CD4-positive, alpha-beta T cell (primary cell): Measurements from ENCODE around the gene BIRC6. TPM values are rescaled to one million over a fixed set of nuclear protein-coding genes. Genes with fewer than 3 reads are reported as not detected.

Experiments
- ATAC-seq: fragments of 200-7000 bp; cut with Tn5 transposase; one replicate; pipeline ENCODE4 v1.10.0; 2022; ENCODE audit warnings: mild to moderate bottlenecking; ENCODE audit not compliant: poor library complexity
- CTCF ChIA-PET: fragments of 350-600 bp; sonication (Branson Sonifier 250); formaldehyde crosslinking; loops from one replicate; lab custom pipeline; 2021; ENCODE audit warnings: antibody characterized with exemption, inconsistent platforms; lab: Charles Lee
- POLR2A ChIA-PET: fragments of 350-600 bp; sonication (Branson Sonifier 250); formaldehyde crosslinking; loops from one replicate; lab custom pipeline; 2021; ENCODE audit warnings: antibody characterized with exemption, inconsistent platforms; lab: Charles Lee
- DNase-seq, 14 experiments: peaks; one replicate each; pipeline ENCODE4 v3.0.0-alpha.2; 2013 to 2020; ENCODE audit warnings: mixed read lengths in 2 of 14
- H3K27ac ChIP-seq, 2 donors: one replicate each; pipeline versions ENCODE4 v1.5.1 to v1.7.0; 2013; ENCODE audit warnings: low read length in 2 of 2, low read depth in 1 of 2, mild to moderate bottlenecking in 1 of 2
- H3K27me3 ChIP-seq, 2 experiments: 1 replicate in 1 of 2; 2 replicates in 1 of 2; pipeline versions ENCODE4 v1.6.1 to v1.7.0; 2013; ENCODE audit warnings: low read length in 2 of 2, control low read depth in 1 of 2, mild to moderate bottlenecking in 1 of 2, moderate library complexity in 1 of 2; ENCODE audit not compliant: insufficient read depth in 2 of 2, control insufficient read depth in 1 of 2
- H3K36me3 ChIP-seq: one replicate; pipeline ENCODE4 v1.6.1; 2013; ENCODE audit warnings: low read length, control low read depth; ENCODE audit not compliant: insufficient read depth
- H3K4me1 ChIP-seq: one replicate; pipeline ENCODE4 v1.6.1; 2013; ENCODE audit warnings: low read length, control low read depth; ENCODE audit not compliant: insufficient read depth
- H3K4me3 ChIP-seq: one replicate; pipeline ENCODE4 v1.5.1; 2013; ENCODE audit warnings: mild to moderate bottlenecking, low read length, moderate library complexity
- H3K9me3 ChIP-seq, 2 experiments: 1 replicate in 1 of 2; 2 replicates in 1 of 2; pipeline versions ENCODE4 v1.6.1 to v1.7.0; 2013; ENCODE audit warnings: low read length in 2 of 2, mild to moderate bottlenecking in 2 of 2, control low read depth in 1 of 2, moderate library complexity in 1 of 2; ENCODE audit not compliant: control insufficient read depth in 1 of 2, insufficient read depth in 1 of 2
- H3K27ac Mint-ChIP-seq: one replicate; pipeline ENCODE4 v1.8.0; 2020; ENCODE audit warnings: mixed read lengths
- H3K27me3 Mint-ChIP-seq: one replicate; pipeline ENCODE4 v1.8.0; 2021; ENCODE audit warnings: mixed read lengths
- H3K36me3 Mint-ChIP-seq: one replicate; pipeline ENCODE4 v1.8.0; 2021; ENCODE audit warnings: low read depth, mixed read lengths
- H3K4me1 Mint-ChIP-seq: one replicate; pipeline ENCODE4 v1.8.0; 2021; ENCODE audit warnings: low read depth, mixed read lengths
- H3K4me3 Mint-ChIP-seq: one replicate; pipeline ENCODE4 v1.8.0; 2020; ENCODE audit warnings: mild to moderate bottlenecking, mixed read lengths
- H3K9me3 Mint-ChIP-seq: one replicate; pipeline ENCODE4 v1.8.0; 2020; ENCODE audit warnings: mixed read lengths
- CTCF ChIP-seq: fragments of 200-600 bp; IDR thresholded peaks from one replicate; pipeline ENCODE4 v1.8.0; 2022; ENCODE audit warnings: antibody characterized with exemption, mild to moderate bottlenecking
- intact Hi-C, 2 experiments: fragments of 100-400 bp; cut with DNase I in 1 of 2; cut with micrococcal nuclease in 1 of 2; formaldehyde crosslinking; loops; one replicate each; pipeline versions ENCODE4 v1.15.1 to v1.9.0; 2023 to 2025; cut with DNase I, micrococcal nuclease
- total RNA-seq, 174 experiments: library from RNA in 2 of 174; stranded (reverse) in 2 of 174; gene quantifications; one replicate each; pipeline ENCODE4 v1.2.3 and lab custom pipeline; 2021 to 2026

BIRC6 gene
- total RNA-seq, 2 experiments from 2014 or later, result 110 to 113 TPM

GRCh38 chr2:32614084-32614483, 257.3 kb downstream of the BIRC6 start:
- ATAC-seq, result no peak
- no peaks in the 10 kb centered on the region for H3K9me3 ChIP-seq
- CTCF ChIA-PET, result no interaction called here
- H3K9me3 Mint-ChIP-seq, result no peaks in the 10 kb centered on the region
- DNase-seq, result no peak
- H3K36me3 Mint-ChIP-seq, result peaks cover 91% of the 10 kb centered on the region
- no peak overlapping the region for H3K4me3 Mint-ChIP-seq
- H3K27ac Mint-ChIP-seq, result peak overlapping the region; percentile 64
- H3K4me3 ChIP-seq, result no peak overlapping the region
- H3K27ac ChIP-seq, result no peak overlapping the region
- POLR2A ChIA-PET, result no interaction called here
- no peaks in the 10 kb centered on the region for H3K4me1 ChIP-seq
- H3K4me1 Mint-ChIP-seq, result no peaks in the 10 kb centered on the region
- peaks cover 62% of the 10 kb centered on the region for H3K36me3 ChIP-seq
- H3K27me3 ChIP-seq, result no peaks in the 10 kb centered on the region
- no peak for TF ChIP-seq CTCF
- H3K27me3 Mint-ChIP-seq, result no peaks in the 10 kb centered on the region
- intact Hi-C loops, result no loop called here

GRCh38 chr2:32617599-32618189, 260.9 kb downstream of the BIRC6 start:
- TF ChIP-seq CTCF, result no peak
- CTCF ChIA-PET, result interaction anchor here (0.5 kb wide), 1 partner anchor 187 kb away, joined by 3 read pairs; no protein-coding TSS in a partner anchor
- Mint-ChIP-seq H3K4me3 (no peak overlapping the region), H3K36me3 (peaks cover 75% of the 10 kb centered on the region), H3K27ac (peak overlapping the region; percentile 49), H3K4me1 (no peaks in the 10 kb centered on the region), H3K27me3 (no peaks in the 10 kb centered on the region), H3K9me3 (no peaks in the 10 kb centered on the region)
- H3K27ac ChIP-seq, result no peak overlapping the region
- ATAC-seq, result no peak
- POLR2A ChIA-PET, result no interaction called here
- H3K27me3 ChIP-seq, result no peaks in the 10 kb centered on the region
- H3K4me1 ChIP-seq, result no peaks in the 10 kb centered on the region
- no peaks in the 10 kb centered on the region for H3K9me3 ChIP-seq
- DNase-seq, result no peak
- peaks cover 56% of the 10 kb centered on the region for H3K36me3 ChIP-seq
- H3K4me3 ChIP-seq, result no peak overlapping the region
- intact Hi-C loops, result no loop called here

GRCh38 chr2:32622570-32623310, 265.9 kb downstream of the BIRC6 start:
- Mint-ChIP-seq H3K4me1 (peaks cover 8% of the 10 kb centered on the region), H3K27me3 (no peaks in the 10 kb centered on the region), H3K4me3 (no peak overlapping the region), H3K9me3 (no peaks in the 10 kb centered on the region), H3K36me3 (peaks cover 35% of the 10 kb centered on the region), H3K27ac (peak overlapping the region; percentile 42)
- Histone ChIP-seq H3K4me3 (no peak overlapping the region), H3K27me3 (no peaks in the 10 kb centered on the region), H3K36me3 (peaks cover 22% of the 10 kb centered on the region), H3K27ac (no peak overlapping the region), H3K9me3 (no peaks in the 10 kb centered on the region), H3K4me1 (peaks cover 7% of the 10 kb centered on the region)
- intact Hi-C loops, result no loop called here
- POLR2A ChIA-PET, result no interaction called here
- ATAC-seq (no peak), DNase-seq (no peak)
- CTCF ChIA-PET, result interaction anchor here (0.7 kb wide), 1 partner anchor 160 kb away, joined by 3 read pairs; no protein-coding TSS in a partner anchor
- no peak for TF ChIP-seq CTCF
